Endothelial cell of umbilical vein (primary cell): ENCODE data around the gene GABBR2. TPM values are rescaled to one million over a fixed set of nuclear protein-coding genes. Genes with fewer than 3 reads are reported as not detected.

Source experiments
- BruUV-seq: library from RNA; stranded (reverse); fragments of 400-500 nt; replicated peaks from 2 replicates; lab custom pipeline; 2021; lab: Mats Ljungman, UMichigan
- CTCF ChIA-PET: fragments of 300-600, 350-600 bp; sonication (Branson Sonifier 250); formaldehyde crosslinking; loops from one replicate; lab custom pipeline; 2021; ENCODE audit warnings: antibody characterized with exemption, inconsistent platforms; lab: Charles Lee
- POLR2A ChIA-PET: fragments of 300-600, 350-600 bp; sonication (Branson Sonifier 250); formaldehyde crosslinking; loops from one replicate; lab custom pipeline; 2021; ENCODE audit warnings: antibody characterized with exemption, inconsistent platforms; lab: Charles Lee
- DNase-seq: peaks from one replicate; pipeline ENCODE4 v3.0.0-alpha.2; 2011; ENCODE audit warnings: low read depth, low spot score
- FAIRE-seq: peaks from 2 replicates; lab custom pipeline; 2011; peaks lifted over from hg19 to GRCh38; lab: Jason Lieb, UNC
- H2AFZ ChIP-seq: 2 replicates; pipeline ENCODE4 v1.6.0; 2012; ENCODE audit warnings: low read depth, low read length, control low read depth, inconsistent platforms
- H3K27ac ChIP-seq: 2 replicates; pipeline ENCODE4 v1.5.1; 2011; ENCODE audit warnings: low read depth, mild to moderate bottlenecking, control low read depth, low read length, moderate library complexity; ENCODE audit not compliant: insufficient read depth
- H3K27me3 ChIP-seq, 2 experiments: 2 replicates each; pipeline versions ENCODE4 v1.6.0 to v1.6.1; 2011; ENCODE audit warnings: low read length in 2 of 2, mixed read lengths in 1 of 2; ENCODE audit not compliant: control insufficient read depth in 2 of 2, insufficient read depth in 2 of 2
- H3K36me3 ChIP-seq, 2 experiments: 2 replicates in 1 of 2; 3 replicates in 1 of 2; pipeline ENCODE4 v1.5.1; 2011; ENCODE audit warnings: low read length in 2 of 2, mild to moderate bottlenecking in 1 of 2, moderate library complexity in 1 of 2; ENCODE audit not compliant: control insufficient read depth in 2 of 2, insufficient read depth in 2 of 2; ENCODE audit errors: extremely low read depth in 1 of 2
- H3K4me1 ChIP-seq: 3 replicates; pipeline ENCODE4 v1.5.1; 2011; ENCODE audit warnings: mild to moderate bottlenecking, low read length; ENCODE audit not compliant: control insufficient read depth, insufficient read depth; ENCODE audit errors: extremely low read depth
- H3K4me2 ChIP-seq: 2 replicates; pipeline ENCODE4 v1.6.1; 2011; ENCODE audit warnings: low read length, control low read depth, mixed read lengths; ENCODE audit not compliant: insufficient read depth
- H3K4me3 ChIP-seq, 3 experiments: fragments of 200-600 bp in 1 of 3; sonication (generic), shearing (Covaris generic) in 1 of 3; replicated peaks in 1 of 3; 2 replicates each; pipeline ENCODE4 v1.5.1; 2011 to 2016; ENCODE audit warnings: control low read depth in 3 of 3, low read length in 3 of 3, mild to moderate bottlenecking in 2 of 3, inconsistent platforms in 1 of 3, low read depth in 1 of 3, moderate library complexity in 1 of 3; ENCODE audit not compliant: insufficient read depth in 1 of 3
- H3K79me2 ChIP-seq: 2 replicates; pipeline ENCODE4 v1.6.0; 2012; ENCODE audit warnings: low read length, inconsistent platforms; ENCODE audit not compliant: control insufficient read depth, insufficient read depth
- H3K9ac ChIP-seq: replicated peaks from 2 replicates; pipeline ENCODE3; 2011; ENCODE audit warnings: low read length, control low read depth; ENCODE audit not compliant: insufficient read depth; ENCODE audit errors: extremely low read depth
- H3K9me1 ChIP-seq: replicated peaks from 3 replicates; pipeline ENCODE4 v1.6.0; 2011; ENCODE audit warnings: mild to moderate bottlenecking, low read length; ENCODE audit not compliant: control insufficient read depth, insufficient read depth; ENCODE audit errors: extremely low read depth
- H3K9me3 ChIP-seq: replicated peaks from 2 replicates; pipeline ENCODE4 v1.5.1; 2012; ENCODE audit warnings: low read length, inconsistent platforms; ENCODE audit not compliant: control insufficient read depth, insufficient read depth
- H4K20me1 ChIP-seq: replicated peaks from 2 replicates; pipeline ENCODE3; 2011; ENCODE audit warnings: mild to moderate bottlenecking, low read length; ENCODE audit not compliant: control insufficient read depth, insufficient read depth; ENCODE audit errors: extremely low read depth
- CTCF ChIP-seq, 2 donors: IDR thresholded peaks; 1 replicate in 1 of 2; 2 replicates in 1 of 2; pipeline ENCODE4 v1.5.1; 2011; ENCODE audit warnings: low read length in 2 of 2, mild to moderate bottlenecking in 2 of 2, moderate library complexity in 2 of 2, control low read depth in 1 of 2, inconsistent platforms in 1 of 2, low read depth in 1 of 2; ENCODE audit not compliant: insufficient read depth in 1 of 2; ENCODE audit errors: extremely low read depth in 1 of 2
- EZH2 ChIP-seq: IDR thresholded peaks from 2 replicates; pipeline ENCODE4 v1.6.1; 2012; ENCODE audit warnings: borderline replicate concordance, low read depth, mild to moderate bottlenecking, moderate library complexity, low read length, inconsistent platforms; ENCODE audit not compliant: severe bottlenecking
- FOS ChIP-seq: IDR thresholded peaks from 2 replicates; pipeline ENCODE4 v1.6.1; 2011; ENCODE audit warnings: mild to moderate bottlenecking, low read length, moderate library complexity, borderline replicate concordance; ENCODE audit not compliant: insufficient read depth
- GATA2 ChIP-seq: IDR thresholded peaks from 2 replicates; pipeline ENCODE4 v1.7.0; 2011; ENCODE audit warnings: low read depth, mild to moderate bottlenecking, moderate library complexity, mixed read lengths, low read length; ENCODE audit not compliant: insufficient read length, insufficient read depth
- JUN ChIP-seq: IDR thresholded peaks from 2 replicates; pipeline ENCODE4 v1.6.1; 2011; ENCODE audit warnings: borderline replicate concordance, low read depth; ENCODE audit not compliant: insufficient read length, insufficient read depth
- MYC ChIP-seq: IDR thresholded peaks from one replicate; pipeline ENCODE4 v1.6.1; 2011; ENCODE audit warnings: mild to moderate bottlenecking, low read depth, low read length
- POLR2A ChIP-seq: IDR thresholded peaks from 2 replicates; pipeline ENCODE4 v1.6.1; 2012; ENCODE audit warnings: low read depth, mild to moderate bottlenecking, control low read depth, low read length
- POLR2AphosphoS5 ChIP-seq: IDR thresholded peaks from 2 replicates; pipeline ENCODE4 v1.6.1; 2012; ENCODE audit warnings: low read depth, mild to moderate bottlenecking, control low read depth, low read length, moderate library complexity; ENCODE audit not compliant: insufficient read depth
- dilution Hi-C: fragments of 300-500 bp; cut with MboI; formaldehyde crosslinking; loops from one replicate; pipeline ENCODE4 v1.15.0; 2019; ENCODE audit warnings: low sequenced_read_pairs; ENCODE audit not compliant: extremely low pct_ligation_motif_present
- intact Hi-C: fragments of 100-400 bp; cut with micrococcal nuclease; formaldehyde crosslinking; loops from one replicate; pipeline ENCODE4 v1.10.0; 2022
- polyA plus RNA-seq, 4 experiments: library from polyadenylated mRNA; depleted of rRNA in 3 of 4; stranded (reverse) in 3 of 4; unstranded in 1 of 4; fragments of >200 nt; gene quantifications; 2 replicates each; pipeline versions ENCODE4 v1.2.1 to v1.2.3, GENCODE V29; 2011 to 2012; ENCODE audit warnings: missing spikeins in 1 of 4
- total RNA-seq: library from RNA; stranded (reverse); gene quantifications from 2 replicates; pipeline ENCODE4 v1.2.3, GENCODE V29; 2021
- TF ChIP-seq, protein P1 (sequence below): IDR thresholded peaks from 2 replicates; pipeline ENCODE4 v1.6.1; 2011; ENCODE audit not compliant: insufficient read depth, insufficient read length

GABBR2 gene
- total and polyA plus RNA-seq, 2 donors (not counting 3 experiments of a cell fraction or from before 2014, with no cell fraction given) = 1.1 to 9.2 TPM

DNA sequence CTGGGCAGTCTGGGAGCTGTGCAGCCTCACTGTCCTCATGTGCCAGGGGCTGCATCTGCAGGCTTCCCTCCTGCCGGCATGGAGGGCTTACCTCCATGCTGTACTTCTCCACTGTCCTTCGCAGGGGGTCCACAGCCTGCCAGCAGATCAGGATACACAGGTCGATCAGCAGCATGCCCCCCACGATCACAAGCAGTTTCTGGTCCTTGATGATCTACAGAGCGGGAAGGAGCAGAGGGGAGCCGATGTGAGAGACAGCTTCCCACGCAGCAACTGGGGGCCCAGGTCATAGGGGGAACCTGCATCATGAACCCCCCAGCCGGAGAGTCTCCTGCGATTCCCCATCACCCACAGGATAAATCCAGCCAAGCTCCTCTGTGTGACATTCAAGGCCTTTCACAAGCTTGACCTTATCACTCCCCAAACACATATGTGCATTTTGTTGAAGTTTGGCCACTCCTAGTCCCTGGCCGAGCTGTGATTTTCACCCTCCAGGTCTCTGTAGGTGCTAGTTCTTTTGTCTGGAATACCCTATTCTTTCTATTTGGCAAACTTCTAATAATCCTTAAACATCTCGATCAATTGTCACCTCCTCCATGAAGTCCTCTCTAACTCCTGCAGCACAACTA, 346.0 kb downstream of the GABBR2 start:
- no TSS peak for BruUV-seq
- dilution Hi-C loops (no loop called here), intact Hi-C loops (no loop called here)
- H3K9me1 ChIP-seq = no peaks in the 10 kb centered on the region
- no peaks in the 10 kb centered on the region for H4K20me1 ChIP-seq
- no peaks in the 10 kb centered on the region for H3K79me2 ChIP-seq
- ChIA-PET POLR2A (no interaction called here), CTCF (interaction anchor here (1.0 to 3.1 kb wide), 2 partner anchors 30 to 412 kb away, joined by 3 to 22 read pairs; no protein-coding TSS in a partner anchor)
- H2AFZ ChIP-seq = no peak overlapping the region
- H3K9ac ChIP-seq = no peak overlapping the region
- H3K9me3 ChIP-seq = no peaks in the 10 kb centered on the region
- DNase-seq (no peak), FAIRE-seq (no peak)
- TF ChIP-seq JUN (no peak), GATA2 (no peak)
- H3K27ac ChIP-seq = no peak overlapping the region
- H3K36me3 ChIP-seq = no peaks in the 10 kb centered on the region
- H3K27me3 ChIP-seq = no peaks in the 10 kb centered on the region
- H3K4me1 ChIP-seq = peaks cover 13% of the 10 kb centered on the region
- H3K4me2 ChIP-seq = no peak overlapping the region
- no peak overlapping the region for H3K4me3 ChIP-seq

DNA sequence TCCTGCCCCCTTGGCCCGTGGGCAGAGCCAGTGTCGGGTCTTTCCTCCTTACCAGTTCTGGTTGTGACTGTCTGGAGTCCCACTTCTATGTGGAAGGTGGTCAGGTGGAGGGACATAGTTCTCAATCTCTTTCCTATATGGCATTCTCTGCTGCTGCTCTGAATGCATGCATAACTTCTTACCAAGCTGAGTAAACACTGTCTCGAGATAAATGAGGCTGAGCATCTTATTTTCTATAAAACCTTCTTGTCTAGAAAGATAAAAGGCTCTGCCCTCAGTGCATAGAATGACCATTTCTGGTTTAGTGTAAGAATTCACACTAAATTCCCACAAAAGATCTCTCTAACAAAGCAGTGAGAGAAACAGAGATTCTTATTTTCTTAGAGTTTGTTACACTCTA, 347.1 kb downstream of the GABBR2 start:
- no peak for DNase-seq
- BruUV-seq = no TSS peak
- Histone ChIP-seq H3K9me1 (no peaks in the 10 kb centered on the region), H3K4me1 (peaks cover 24% of the 10 kb centered on the region), H3K79me2 (no peaks in the 10 kb centered on the region), H2AFZ (no peak overlapping the region), H3K27ac (no peak overlapping the region), H4K20me1 (no peaks in the 10 kb centered on the region), H3K9ac (no peak overlapping the region), H3K27me3 (no peaks in the 10 kb centered on the region), H3K4me2 (no peak overlapping the region), H3K4me3 (no peak overlapping the region), H3K36me3 (no peaks in the 10 kb centered on the region), H3K9me3 (no peaks in the 10 kb centered on the region)
- no peak for FAIRE-seq
- intact Hi-C loops = no loop called here
- dilution Hi-C loops = no loop called here
- CTCF ChIA-PET = interaction anchor here (1.2 kb wide), 1 partner anchor 48 kb away, joined by 3 read pairs; no protein-coding TSS in a partner anchor
- POLR2A ChIA-PET = no interaction called here
- TF ChIP-seq MYC (no peak), GATA2 (no peak), CTCF (IDR thresholded peaks at IDR 0.05; ENCODE audit: extremely low read depth in 1 of 2, insufficient read depth in 1 of 2, low read depth in 1 of 2, low read length in 2 of 2) (no peak), FOS (no peak), POLR2A (no peak), POLR2AphosphoS5 (no peak), JUN (no peak), EZH2 (no peak)
- TF ChIP-seq, protein P1, sequence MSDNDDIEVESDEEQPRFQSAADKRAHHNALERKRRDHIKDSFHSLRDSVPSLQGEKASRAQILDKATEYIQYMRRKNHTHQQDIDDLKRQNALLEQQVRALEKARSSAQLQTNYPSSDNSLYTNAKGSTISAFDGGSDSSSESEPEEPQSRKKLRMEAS = no peak
